GM20431 (cell line): ENCODE results near the gene TRIM50.
"Not testable (repeated sequence)": the region's sequence is repeated elsewhere in the genome, so short reads cannot be mapped to it uniquely, and the experiment has no call there.

Experiments
- in situ Hi-C: fragments of 300-500 bp; cut with MseI, MboI; formaldehyde crosslinking; loops from one replicate; pipeline ENCODE4 v1.15.0; 2020; ENCODE audit warnings: low sequenced_read_pairs; ENCODE audit not compliant: unreplicated experiment

The TRIM50 gene

DNA sequence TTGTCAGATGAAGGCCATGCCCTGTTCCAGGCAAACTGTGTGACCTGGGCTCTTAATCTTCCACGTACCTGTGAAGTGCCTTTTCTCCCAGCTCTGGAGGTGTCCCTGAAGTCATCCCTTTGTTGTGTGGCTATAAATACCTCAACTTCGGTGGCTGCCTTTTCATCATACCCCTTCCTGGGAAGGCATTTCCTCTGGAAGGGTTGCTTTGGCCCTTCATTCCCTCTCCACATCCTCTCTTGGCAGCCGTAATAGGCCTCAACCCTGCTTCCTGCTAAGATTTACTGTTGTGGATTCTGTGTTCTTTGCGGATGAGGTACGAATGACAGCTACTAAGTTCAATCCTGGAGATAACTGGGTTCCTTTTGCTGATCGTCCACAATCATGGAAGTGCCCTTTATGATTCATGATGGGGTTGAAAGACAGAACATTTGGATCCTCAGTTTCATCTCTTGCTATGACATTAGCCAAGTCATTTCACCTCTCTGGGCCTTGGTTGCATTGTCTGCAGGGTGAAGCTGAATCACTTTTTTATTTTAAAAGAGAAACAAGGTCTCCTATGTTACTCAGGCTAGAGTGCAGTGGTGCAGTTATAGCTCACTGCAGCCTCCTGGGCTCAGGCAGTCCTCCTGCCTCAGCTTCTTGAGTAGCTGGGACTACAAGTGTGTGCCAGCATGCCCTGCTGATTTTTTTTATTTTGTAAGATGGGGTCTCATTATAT lies 23.7 kb upstream of the TRIM50 start:
- in situ Hi-C loops, result no loop called here

DNA sequence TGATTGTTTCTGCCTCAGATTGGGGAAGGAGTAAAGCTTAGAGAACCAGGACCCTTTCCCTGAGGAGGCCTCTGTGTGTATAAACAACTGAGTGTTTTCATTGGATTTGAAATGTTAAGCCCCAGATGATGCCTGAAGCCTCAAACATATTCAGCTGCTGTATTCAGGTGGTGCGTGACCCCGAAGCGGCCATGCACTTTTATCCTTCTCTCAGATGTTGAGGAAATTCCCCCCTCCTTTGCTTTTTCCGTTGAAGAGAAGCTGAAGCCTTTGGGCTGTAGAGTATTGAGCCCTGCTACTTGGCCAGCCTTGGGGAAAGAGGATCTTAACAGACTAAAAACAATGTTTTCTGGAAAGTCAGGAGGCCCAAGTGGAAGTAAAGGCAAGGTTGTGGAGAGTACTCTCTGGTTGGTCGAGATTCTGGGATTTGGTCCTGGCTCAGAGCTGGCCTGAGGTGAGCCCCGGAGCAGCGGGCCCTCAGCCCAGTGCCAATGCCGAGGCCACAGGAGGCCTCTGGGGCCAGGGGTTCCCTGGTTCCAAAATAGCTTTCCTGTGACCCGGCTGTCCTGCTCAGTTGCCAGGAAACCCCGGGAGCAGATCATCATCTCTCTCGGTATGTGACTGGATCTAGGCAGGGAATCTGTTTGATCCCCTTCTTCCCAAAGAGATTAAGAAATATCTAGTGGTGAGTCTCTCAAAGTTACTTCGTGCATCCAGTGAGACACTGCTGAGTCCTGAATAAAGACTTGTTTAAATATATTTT lies 22.6 kb upstream of the TRIM50 start:
- in situ Hi-C loops, result no loop called here

GRCh38 chr7:73349763-73350162 lies 21.9 kb upstream of the TRIM50 start:
- in situ Hi-C loops, result no loop called here

DNA sequence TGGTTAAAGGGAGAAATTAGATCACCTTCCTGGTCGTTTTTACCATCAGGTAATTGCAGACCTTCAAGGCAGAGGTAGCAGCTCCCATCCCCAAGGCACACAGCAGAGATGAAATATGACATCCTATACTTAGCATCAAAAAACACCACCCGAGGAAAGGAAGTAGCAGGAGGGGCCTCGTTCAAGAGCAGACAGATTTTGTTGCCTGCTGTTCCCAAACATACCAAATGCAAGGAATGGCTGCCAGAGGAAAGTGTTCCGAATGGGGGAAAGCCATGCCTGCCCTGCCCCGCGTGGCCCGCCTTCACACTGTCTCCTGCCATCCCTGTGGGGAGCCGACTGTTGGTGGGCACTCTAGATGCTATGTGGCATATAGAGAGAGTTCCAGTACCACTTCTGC lies 18.1 kb upstream of the TRIM50 start:
- in situ Hi-C loops, result no loop called here

DNA sequence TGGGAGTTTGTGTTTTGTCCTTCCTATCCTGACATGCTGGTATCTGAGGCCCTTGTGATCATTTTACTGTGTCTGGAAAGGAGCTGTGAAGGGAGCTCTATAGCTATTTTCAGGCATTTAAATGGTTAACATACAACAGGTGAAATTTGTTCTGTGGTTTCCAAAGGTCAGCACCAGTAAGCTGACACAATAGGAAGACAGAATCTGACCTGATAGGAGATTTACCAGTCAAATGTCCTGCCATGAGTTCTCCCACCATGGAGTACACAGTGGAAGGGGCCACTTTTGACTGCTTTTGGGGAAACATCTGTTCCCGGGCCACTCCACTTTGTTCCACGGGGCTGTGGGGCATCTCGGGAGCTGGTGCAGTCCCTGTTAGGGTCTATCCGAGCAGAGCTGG lies 17.7 kb upstream of the TRIM50 start:
- in situ Hi-C loops, result no loop called here

DNA sequence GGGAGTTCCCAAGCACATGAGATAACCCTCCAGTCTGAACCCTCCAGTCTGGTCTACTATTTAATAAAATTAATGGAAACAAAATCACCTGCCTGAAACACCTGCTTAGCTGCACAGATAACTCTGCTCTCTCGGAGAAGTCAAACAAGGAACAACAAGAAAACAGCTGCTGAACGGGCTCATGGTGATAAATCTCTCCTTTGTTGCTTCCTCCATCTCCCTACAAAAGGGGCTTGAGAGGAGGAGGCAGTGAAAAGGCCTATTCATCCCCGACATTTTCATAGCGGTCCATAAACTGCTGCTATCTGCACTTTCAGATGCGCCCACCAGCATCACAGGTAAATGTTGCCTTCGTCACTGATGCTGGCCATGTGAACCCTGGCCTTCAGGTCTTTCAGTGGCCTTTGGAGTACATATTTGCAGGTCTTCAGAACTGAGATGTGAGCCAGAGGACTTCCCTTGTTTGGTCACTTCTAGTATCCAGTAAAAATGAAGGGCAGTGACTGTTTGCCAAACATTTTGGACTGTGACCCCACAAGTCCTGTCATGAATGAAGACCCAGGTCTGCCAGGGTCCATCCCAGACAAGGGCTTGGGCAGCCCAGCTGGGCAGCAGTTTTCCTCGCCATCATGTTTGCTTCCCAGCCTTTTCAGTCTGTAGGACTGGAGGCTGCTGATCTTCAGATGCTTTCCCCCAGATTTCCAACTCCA lies 15.9 kb upstream of the TRIM50 start:
- in situ Hi-C loops, result no loop called here

DNA sequence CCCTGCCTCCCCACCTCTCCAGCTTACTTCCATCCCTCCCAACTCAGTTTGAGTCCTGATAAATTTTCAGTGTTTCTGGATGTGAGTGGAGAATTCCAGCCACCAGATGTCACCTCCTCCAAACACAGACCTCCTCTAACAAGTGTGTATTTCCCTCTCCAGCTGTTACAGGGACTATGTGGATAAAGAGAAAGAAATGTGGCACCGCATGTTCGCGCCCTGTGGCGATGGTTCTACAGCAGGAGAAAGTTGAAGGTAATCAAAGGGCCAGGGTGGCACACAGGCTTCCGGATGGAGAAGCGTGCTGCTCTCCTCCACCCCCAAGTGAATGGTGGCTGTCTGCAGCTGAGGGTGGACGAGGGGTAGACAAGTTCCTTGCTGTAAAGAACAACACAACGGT lies 14.8 kb upstream of the TRIM50 start:
- in situ Hi-C loops, result no loop called here

GRCh38 chr7:73341877-73342276 lies 14.0 kb upstream of the TRIM50 start:
- in situ Hi-C loops, result no loop called here

- in situ Hi-C loops, result no loop called here
Measured at GRCh38 chr7:73340514-73340913, 12.6 kb upstream of the TRIM50 start.

GRCh38 chr7:73338321-73338720 lies 10.4 kb upstream of the TRIM50 start:
- in situ Hi-C loops, result loop anchor here (10.0 kb wide), 1 partner anchor 106 kb away; no protein-coding TSS in a partner anchor

DNA sequence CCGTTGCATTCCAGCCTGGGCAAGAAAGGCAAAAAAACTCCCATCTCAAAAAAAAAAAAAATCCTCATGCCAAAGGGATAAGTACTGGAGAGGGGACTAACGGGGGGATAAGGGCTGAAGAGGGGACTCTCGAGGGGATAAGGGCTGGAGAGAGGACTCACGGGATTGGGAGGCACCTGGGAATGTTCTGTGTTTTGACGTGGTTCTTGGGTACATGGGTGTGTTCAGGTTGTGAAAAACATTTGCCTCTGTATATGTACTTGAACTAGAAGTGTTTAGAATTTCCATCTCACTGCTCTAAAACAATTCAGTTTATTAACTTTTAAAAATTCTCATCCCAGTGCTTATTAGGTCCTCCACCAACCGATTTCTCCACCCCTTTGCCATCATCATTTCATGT lies 4.6 kb upstream of the TRIM50 start:
- in situ Hi-C loops, result loop anchor here (10.0 kb wide), 1 partner anchor 112 kb away; no protein-coding TSS in a partner anchor

- in situ Hi-C loops, result loop anchor here (10.0 kb wide), 1 partner anchor 114 kb away; no protein-coding TSS in a partner anchor
Measured at GRCh38 chr7:73330772-73331171, 2.9 kb upstream of the TRIM50 start.

GRCh38 chr7:73329861-73330581 lies 2.1 kb upstream of the TRIM50 start:
- in situ Hi-C loops, result loop anchor here (10.0 kb wide), 1 partner anchor 115 kb away; no protein-coding TSS in a partner anchor

GRCh38 chr7:73328696-73329095 lies 814 bp upstream of the TRIM50 start:
- in situ Hi-C loops, result no loop called here

DNA sequence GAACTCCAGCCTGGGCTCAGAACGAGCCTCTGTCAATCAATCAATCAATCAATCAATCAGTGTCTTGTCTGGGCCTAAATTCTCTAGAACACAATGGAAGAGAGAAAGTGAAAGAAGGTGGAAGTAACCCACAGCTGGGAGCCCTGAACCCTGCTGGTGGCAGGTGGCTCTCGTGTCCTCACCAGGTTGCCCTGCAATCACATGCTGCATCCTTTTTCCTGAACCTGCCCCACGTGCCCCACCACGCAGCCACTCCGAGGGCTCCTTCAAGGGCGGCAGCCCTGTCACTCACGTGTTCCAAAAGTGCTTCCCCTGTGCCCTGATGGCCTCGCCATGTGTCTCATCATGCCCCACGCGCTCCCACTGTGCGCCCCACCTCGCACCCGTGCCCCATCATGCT lies 433 bp downstream of the TRIM50 start:
- in situ Hi-C loops, result not testable (repeated sequence)

DNA sequence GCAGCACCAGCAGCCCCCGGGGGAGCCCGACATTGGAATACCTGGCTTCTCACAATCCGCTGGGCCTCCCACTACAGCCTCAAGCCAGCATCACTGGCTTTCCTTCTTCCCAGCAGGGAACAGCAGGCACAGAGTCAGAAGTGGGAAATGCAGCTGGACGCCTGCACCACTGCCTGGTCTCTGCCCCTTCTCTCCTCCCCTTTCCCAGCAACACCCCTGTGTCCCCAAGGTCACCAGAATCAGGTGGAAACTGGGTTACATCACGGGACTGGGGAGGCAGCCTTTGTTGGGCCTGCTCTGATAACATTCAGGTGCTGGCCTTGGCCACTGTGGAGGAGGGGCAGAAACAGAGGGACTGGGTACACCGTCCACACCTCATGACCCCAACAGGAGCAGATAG lies 2.5 kb downstream of the TRIM50 start:
- in situ Hi-C loops, result not testable (repeated sequence)

GRCh38 chr7:73324081-73324845 lies 3.6 kb downstream of the TRIM50 start:
- in situ Hi-C loops, result not testable (repeated sequence)

DNA sequence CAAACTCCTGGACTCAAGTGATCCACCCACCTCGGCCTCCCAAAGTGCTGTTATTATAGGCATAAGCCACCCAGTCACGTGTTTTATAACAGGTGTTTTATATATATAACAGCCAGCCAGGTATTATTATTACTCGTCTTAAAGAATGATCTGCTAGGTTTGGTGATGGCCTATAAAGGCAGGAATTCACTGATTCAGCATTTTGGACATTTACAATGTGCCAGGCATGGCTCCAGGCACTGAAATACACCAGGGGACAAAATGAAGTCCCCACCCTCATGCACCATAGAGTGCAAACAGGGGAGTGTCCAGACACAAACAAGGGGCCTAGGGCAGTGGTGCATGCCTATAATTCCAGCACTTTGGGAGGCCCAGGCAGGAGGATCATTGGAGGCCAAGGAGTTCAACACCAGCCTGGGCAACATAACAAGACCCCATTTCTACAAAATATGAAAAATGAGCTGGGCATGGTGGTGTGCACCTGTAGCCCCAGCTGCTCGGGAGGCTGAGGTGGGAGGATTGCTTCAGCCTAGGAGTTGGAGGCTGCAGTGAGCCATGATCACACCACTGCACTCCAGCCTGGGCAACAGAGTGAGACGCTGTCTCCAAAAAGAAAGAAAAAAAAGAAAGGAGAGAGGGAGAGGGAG lies 4.3 kb downstream of the TRIM50 start:
- in situ Hi-C loops, result not testable (repeated sequence)

DNA sequence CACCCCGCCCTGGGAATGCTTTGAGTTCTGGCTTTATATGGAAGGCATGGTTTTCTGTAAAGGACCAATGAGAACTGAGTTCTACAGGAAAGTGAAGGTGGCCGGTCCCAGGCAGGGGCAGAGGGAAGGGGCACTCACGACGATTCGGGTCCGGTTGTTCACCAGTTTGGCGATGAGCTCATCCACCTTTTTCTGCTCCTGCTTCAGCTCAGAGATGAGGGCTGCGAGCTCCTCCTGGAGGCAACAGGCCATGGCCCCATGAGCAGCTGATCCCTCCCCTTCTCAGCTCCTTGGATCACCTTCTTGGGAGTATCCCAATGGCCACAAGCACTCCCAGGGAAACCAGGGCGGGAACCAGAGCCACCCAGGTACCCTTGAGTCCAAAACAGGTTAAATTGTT lies 7.9 kb downstream of the TRIM50 start:
- in situ Hi-C loops, result not testable (repeated sequence)
